GM12872 (cell line): Measurements from ENCODE around the gene ALS2.

Source experiments
- CTCF ChIP-seq: IDR thresholded peaks from 3 replicates; pipeline ENCODE4 v1.5.1; 2011; ENCODE audit warnings: low read depth, mild to moderate bottlenecking, low read length, moderate library complexity; ENCODE audit not compliant: insufficient read depth

The ALS2 gene

DNA sequence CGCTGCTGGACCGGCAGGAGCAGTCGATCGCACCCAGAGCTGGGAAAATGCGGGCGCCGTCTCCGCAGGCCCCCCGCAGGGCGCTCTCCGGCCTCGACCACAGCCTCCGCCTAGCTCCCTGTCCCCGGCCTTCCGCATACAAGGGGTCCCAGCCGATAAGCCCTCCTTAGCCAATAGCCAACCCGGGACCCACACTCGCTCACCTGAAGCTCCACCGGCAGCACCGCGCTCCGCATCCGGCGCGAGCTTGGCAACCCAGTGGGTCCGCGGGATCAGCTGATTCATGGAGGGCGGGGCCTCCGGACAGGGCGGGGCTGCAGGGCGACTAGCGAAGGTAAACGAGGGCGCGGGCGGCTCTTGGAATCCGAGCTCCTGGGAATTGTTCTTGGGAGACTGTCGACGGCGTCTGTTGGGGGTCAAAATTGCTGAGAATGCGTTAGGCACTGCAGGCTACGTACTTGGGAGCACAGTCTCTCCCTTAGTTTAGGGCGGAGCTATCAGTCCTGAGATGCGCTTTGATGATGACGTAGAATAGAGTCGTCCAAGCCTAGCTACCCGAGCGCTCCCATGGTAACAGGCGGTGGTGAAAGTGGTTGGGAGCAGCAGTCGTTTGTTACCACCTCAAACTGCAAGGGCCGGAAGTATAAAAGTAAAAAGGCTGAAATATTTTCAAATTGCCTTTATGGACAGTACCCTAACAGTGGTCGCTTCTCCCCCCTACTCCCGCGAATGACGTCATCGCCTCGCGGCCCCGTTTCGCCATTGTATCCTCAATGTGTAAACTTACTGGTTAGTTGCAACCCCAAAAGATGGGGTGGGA is at the start of gene ALS2:
TSS of gene ALS2 (minus strand) at position 260 of the 820 bp plus-strand sequence. CDS start 12,048 bp downstream, outside the sequence.
- TF ChIP-seq CTCF, result no peak

GRCh38 chr2:201828220-201828619 is 47.5 kb upstream of the ALS2 start:
- no peak for TF ChIP-seq CTCF

GRCh38 chr2:201827621-201828020 is 46.9 kb upstream of the ALS2 start:
- no peak for TF ChIP-seq CTCF

GRCh38 chr2:201824212-201824611 is 43.5 kb upstream of the ALS2 start:
- no peak for TF ChIP-seq CTCF

GRCh38 chr2:201821080-201821479 is 40.3 kb upstream of the ALS2 start:
- no peak for TF ChIP-seq CTCF

- no peak for TF ChIP-seq CTCF
Measured at GRCh38 chr2:201820383-201821007, 39.8 kb upstream of the ALS2 start.

DNA sequence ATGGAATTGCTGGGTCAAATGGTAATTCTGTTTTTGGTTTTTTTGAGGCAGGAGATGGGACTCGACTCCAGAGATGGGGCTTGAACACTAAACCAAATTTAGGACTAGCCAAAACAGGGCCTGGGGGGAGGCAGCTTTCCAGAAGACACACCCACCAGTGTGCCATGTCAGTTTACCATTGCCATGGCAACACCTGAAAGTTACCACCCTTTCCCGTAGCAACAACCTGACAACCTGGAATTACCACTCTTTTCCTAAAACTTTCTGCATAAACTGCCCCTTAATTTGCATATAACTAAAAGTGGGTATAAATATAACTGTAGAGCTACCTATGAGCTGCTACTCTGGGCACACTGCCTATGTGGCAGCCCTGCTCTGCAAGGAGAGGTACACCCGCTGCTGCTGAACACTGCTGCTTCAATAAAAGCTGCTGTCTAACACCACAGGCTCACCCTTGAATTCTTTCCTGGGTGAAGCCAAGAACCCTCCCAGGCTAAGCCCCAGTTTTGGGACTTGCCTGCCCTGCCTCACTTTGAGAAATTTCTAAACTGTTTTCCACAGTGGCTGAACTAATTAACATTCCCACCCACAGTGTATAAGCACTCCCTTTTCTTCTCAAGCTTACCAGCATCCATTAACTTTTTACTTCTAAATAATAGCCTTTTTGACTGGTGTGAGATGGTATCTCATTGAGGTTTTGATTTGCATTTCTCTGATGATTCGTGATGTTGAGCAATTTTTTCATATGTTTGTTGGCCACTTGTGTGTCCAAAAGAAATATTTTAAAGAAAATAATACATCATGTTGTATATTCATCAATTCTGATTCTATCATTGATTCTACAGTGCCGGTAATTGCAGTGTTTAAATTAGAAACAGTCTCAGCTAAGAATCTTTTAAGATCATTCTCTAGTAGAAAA is 36.2 kb upstream of the ALS2 start:
- TF ChIP-seq CTCF, result no peak
